Measurements from ENCODE around the gene MBP.

The MBP gene

DNA sequence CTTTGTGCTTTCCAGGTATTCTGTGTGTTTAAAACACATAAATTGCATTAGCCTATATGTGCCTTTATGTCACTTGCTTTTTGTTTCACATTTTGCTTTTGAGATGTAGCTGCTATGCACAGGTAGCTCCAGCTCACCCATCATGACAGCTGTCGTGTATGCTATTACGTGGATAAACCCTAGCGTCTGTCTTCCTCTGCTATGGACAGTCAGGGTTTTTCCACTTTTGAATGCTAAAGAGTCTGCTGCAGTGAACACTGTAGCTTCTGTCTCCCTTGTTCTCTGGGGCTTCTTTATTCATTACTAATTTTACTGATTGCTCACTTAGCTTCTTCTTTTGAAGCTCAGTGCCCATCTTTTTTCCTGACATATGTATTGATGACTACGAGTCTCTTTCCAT, 24.7 kb upstream of the MBP start:
- H3K18ac ChIP-seq (ENCODE audit: low read length): no peak overlapping the region
- H3K27me3 ChIP-seq (ENCODE audit: insufficient read depth, low read length, poor library complexity): no peaks in the 10 kb centered on the region
- no peak overlapping the region for H3K4me3 ChIP-seq (ENCODE audit: low read length)
- no peak for DNase-seq
- no peak overlapping the region for H4K5ac ChIP-seq (ENCODE audit: low read length)
- no peak overlapping the region for H2BK120ac ChIP-seq (ENCODE audit: low read depth, low read length)
- no peak overlapping the region for H3K23ac ChIP-seq (ENCODE audit: low read length)
- no peak overlapping the region for H4K8ac ChIP-seq (ENCODE audit: low read depth, low read length)
- no peak overlapping the region for H3K27ac ChIP-seq (ENCODE audit: low read depth, low read length)
- H3K4me1 ChIP-seq (ENCODE audit: control insufficient read depth, low read depth, low read length): peaks cover 4% of the 10 kb centered on the region
- no peak overlapping the region for H2BK5ac ChIP-seq (ENCODE audit: low read length)
- H3K56ac ChIP-seq (ENCODE audit: low read length): no peak overlapping the region
- no peak overlapping the region for H3K4ac ChIP-seq (ENCODE audit: low read depth, low read length)
- no peaks in the 10 kb centered on the region for H3K36me3 ChIP-seq (ENCODE audit: control insufficient read depth, insufficient read depth, low read length)
- no peak overlapping the region for H3K4me2 ChIP-seq (ENCODE audit: low read length)
- no peaks in the 10 kb centered on the region for H3K79me2 ChIP-seq (ENCODE audit: control insufficient read depth, insufficient read depth, low read length)
- H2BK15ac ChIP-seq (replicated peaks; ENCODE audit: low read depth): no peak overlapping the region
- no peaks in the 10 kb centered on the region for H3K79me1 ChIP-seq (ENCODE audit: low read length)
- H3K9ac ChIP-seq (ENCODE audit: low read length): no peak overlapping the region
- no peak overlapping the region for H2AK5ac ChIP-seq (ENCODE audit: low read length)
- no CpG with 5 or more reads among the region's 4 CpGs for WGBS (ENCODE audit: extremely low coverage, insufficient coverage, low lambda C conversion rate)

DNA sequence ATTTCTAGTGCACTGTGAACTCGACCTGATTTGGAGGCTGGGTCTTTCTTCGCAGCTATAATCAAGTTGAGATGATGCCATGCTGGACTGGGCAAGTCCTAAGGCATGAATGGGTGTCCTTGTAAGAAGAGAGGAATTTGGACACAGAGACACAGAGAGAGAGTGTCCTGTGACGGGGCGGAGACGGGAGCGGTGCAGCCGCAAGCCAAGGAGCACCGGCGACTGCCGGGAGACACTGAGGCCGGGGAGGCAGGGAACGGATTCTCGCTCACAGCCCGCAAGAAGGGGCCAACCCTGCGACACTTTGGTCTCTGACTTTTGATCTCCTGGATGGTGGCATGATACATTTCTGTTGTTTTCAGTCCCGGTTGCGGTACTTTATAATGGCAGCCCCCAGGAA, 22.4 kb upstream of the MBP start:
- Histone ChIP-seq H3K36me3 (ENCODE audit: control insufficient read depth, insufficient read depth, low read length) (no peaks in the 10 kb centered on the region), H3K27me3 (ENCODE audit: insufficient read depth, low read length, poor library complexity) (no peaks in the 10 kb centered on the region), H3K23ac (ENCODE audit: low read length) (no peak overlapping the region), H4K8ac (ENCODE audit: low read depth, low read length) (no peak overlapping the region), H3K4me2 (ENCODE audit: low read length) (no peak overlapping the region), H3K79me2 (ENCODE audit: control insufficient read depth, insufficient read depth, low read length) (no peaks in the 10 kb centered on the region), H3K27ac (ENCODE audit: low read depth, low read length) (no peak overlapping the region), H3K4ac (ENCODE audit: low read depth, low read length) (no peak overlapping the region), H2BK15ac (replicated peaks; ENCODE audit: low read depth) (no peak overlapping the region), H3K79me1 (ENCODE audit: low read length) (no peaks in the 10 kb centered on the region), H2BK5ac (ENCODE audit: low read length) (no peak overlapping the region), H3K56ac (ENCODE audit: low read length) (no peak overlapping the region), H3K4me1 (ENCODE audit: control insufficient read depth, low read depth, low read length) (no peaks in the 10 kb centered on the region), H2AK5ac (ENCODE audit: low read length) (no peak overlapping the region), H3K4me3 (ENCODE audit: low read length) (no peak overlapping the region), H4K5ac (ENCODE audit: low read length) (no peak overlapping the region), H3K18ac (ENCODE audit: low read length) (no peak overlapping the region), H3K9ac (ENCODE audit: low read length) (no peak overlapping the region), H2BK120ac (ENCODE audit: low read depth, low read length) (no peak overlapping the region)
- no CpG with 5 or more reads among the region's 17 CpGs for WGBS (ENCODE audit: extremely low coverage, insufficient coverage, low lambda C conversion rate)
- DNase-seq: no peak

GRCh38 chr18:77153404-77153803, 20.8 kb upstream of the MBP start:
- Histone ChIP-seq H3K4me3 (ENCODE audit: low read length) (no peak overlapping the region), H3K9ac (ENCODE audit: low read length) (no peak overlapping the region), H2BK120ac (ENCODE audit: low read depth, low read length) (no peak overlapping the region), H3K18ac (ENCODE audit: low read length) (no peak overlapping the region), H3K27ac (ENCODE audit: low read depth, low read length) (no peak overlapping the region), H3K4ac (ENCODE audit: low read depth, low read length) (no peak overlapping the region), H4K8ac (ENCODE audit: low read depth, low read length) (no peak overlapping the region), H2AK5ac (ENCODE audit: low read length) (no peak overlapping the region), H2BK5ac (ENCODE audit: low read length) (no peak overlapping the region), H3K36me3 (ENCODE audit: control insufficient read depth, insufficient read depth, low read length) (no peaks in the 10 kb centered on the region), H3K79me1 (ENCODE audit: low read length) (no peaks in the 10 kb centered on the region), H3K79me2 (ENCODE audit: control insufficient read depth, insufficient read depth, low read length) (no peaks in the 10 kb centered on the region), H4K5ac (ENCODE audit: low read length) (no peak overlapping the region), H3K56ac (ENCODE audit: low read length) (no peak overlapping the region), H3K27me3 (ENCODE audit: insufficient read depth, low read length, poor library complexity) (no peaks in the 10 kb centered on the region), H3K4me1 (ENCODE audit: control insufficient read depth, low read depth, low read length) (no peaks in the 10 kb centered on the region), H3K23ac (ENCODE audit: low read length) (no peak overlapping the region), H2BK15ac (replicated peaks; ENCODE audit: low read depth) (no peak overlapping the region), H3K4me2 (ENCODE audit: low read length) (no peak overlapping the region)
- no CpG with 5 or more reads among the region's 6 CpGs for WGBS (ENCODE audit: extremely low coverage, insufficient coverage, low lambda C conversion rate)
- no peak for DNase-seq

GRCh38 chr18:77151772-77152520, 19.4 kb upstream of the MBP start:
- WGBS (ENCODE audit: extremely low coverage, insufficient coverage, low lambda C conversion rate): no CpG with 5 or more reads among the region's 22 CpGs
- H3K23ac ChIP-seq (ENCODE audit: low read length): no peak overlapping the region
- DNase-seq: no peak
- no peak overlapping the region for H2BK120ac ChIP-seq (ENCODE audit: low read depth, low read length)
- no peak overlapping the region for H3K4me2 ChIP-seq (ENCODE audit: low read length)
- H3K79me1 ChIP-seq (ENCODE audit: low read length): no peaks in the 10 kb centered on the region
- no peaks in the 10 kb centered on the region for H3K79me2 ChIP-seq (ENCODE audit: control insufficient read depth, insufficient read depth, low read length)
- H3K4me3 ChIP-seq (ENCODE audit: low read length): no peak overlapping the region
- H3K9ac ChIP-seq (ENCODE audit: low read length): no peak overlapping the region
- H3K27ac ChIP-seq (ENCODE audit: low read depth, low read length): no peak overlapping the region
- H3K4me1 ChIP-seq (ENCODE audit: control insufficient read depth, low read depth, low read length): no peaks in the 10 kb centered on the region
- H4K5ac ChIP-seq (ENCODE audit: low read length): no peak overlapping the region
- H2AK5ac ChIP-seq (ENCODE audit: low read length): no peak overlapping the region
- no peak overlapping the region for H2BK15ac ChIP-seq (replicated peaks; ENCODE audit: low read depth)
- H3K36me3 ChIP-seq (ENCODE audit: control insufficient read depth, insufficient read depth, low read length): no peaks in the 10 kb centered on the region
- H3K18ac ChIP-seq (ENCODE audit: low read length): no peak overlapping the region
- no peaks in the 10 kb centered on the region for H3K27me3 ChIP-seq (ENCODE audit: insufficient read depth, low read length, poor library complexity)
- no peak overlapping the region for H3K56ac ChIP-seq (ENCODE audit: low read length)
- no peak overlapping the region for H4K8ac ChIP-seq (ENCODE audit: low read depth, low read length)
- no peak overlapping the region for H3K4ac ChIP-seq (ENCODE audit: low read depth, low read length)
- H2BK5ac ChIP-seq (ENCODE audit: low read length): no peak overlapping the region

DNA sequence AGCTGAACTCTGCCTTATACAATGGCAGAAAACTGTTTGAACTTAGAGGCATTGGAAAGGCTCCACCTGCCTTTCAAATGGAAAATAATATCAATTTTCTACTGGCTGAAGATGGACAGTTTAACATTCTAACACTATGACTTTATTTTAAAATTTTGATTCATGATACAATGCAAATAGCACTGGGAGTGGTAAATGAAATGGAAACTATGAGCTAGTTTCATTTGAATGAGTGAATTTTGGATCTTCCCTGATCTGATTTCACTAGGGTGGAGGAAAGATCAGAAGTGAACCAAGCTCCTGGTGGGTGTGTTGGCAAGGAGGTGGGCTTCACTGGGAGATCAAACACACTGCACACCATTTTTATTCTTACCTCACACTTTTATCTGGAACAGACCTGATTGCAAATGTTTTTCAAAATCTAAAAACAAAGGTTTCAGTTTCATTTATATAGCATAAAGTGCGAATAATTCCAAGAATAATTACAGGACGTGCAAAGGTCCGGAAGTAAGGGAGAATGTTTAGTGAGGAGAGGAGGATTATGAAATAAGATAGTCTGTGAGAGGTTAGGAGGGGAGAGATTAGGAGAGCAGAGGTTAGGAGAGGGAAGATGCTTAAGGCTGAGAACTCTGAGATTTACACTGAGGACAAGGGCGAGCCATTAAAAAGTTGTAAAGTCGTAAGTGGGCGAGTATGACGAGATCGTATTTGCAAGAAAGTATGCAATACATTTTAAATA, 18.6 kb upstream of the MBP start:
- no peak for DNase-seq
- H4K8ac ChIP-seq (ENCODE audit: low read depth, low read length): no peak overlapping the region
- no peak overlapping the region for H3K4me2 ChIP-seq (ENCODE audit: low read length)
- H3K56ac ChIP-seq (ENCODE audit: low read length): no peak overlapping the region
- H3K23ac ChIP-seq (ENCODE audit: low read length): no peak overlapping the region
- H2AK5ac ChIP-seq (ENCODE audit: low read length): no peak overlapping the region
- H2BK15ac ChIP-seq (replicated peaks; ENCODE audit: low read depth): no peak overlapping the region
- no peak overlapping the region for H2BK5ac ChIP-seq (ENCODE audit: low read length)
- H3K4ac ChIP-seq (ENCODE audit: low read depth, low read length): no peak overlapping the region
- no peak overlapping the region for H3K27ac ChIP-seq (ENCODE audit: low read depth, low read length)
- H3K18ac ChIP-seq (ENCODE audit: low read length): no peak overlapping the region
- no peaks in the 10 kb centered on the region for H3K79me2 ChIP-seq (ENCODE audit: control insufficient read depth, insufficient read depth, low read length)
- no peaks in the 10 kb centered on the region for H3K4me1 ChIP-seq (ENCODE audit: control insufficient read depth, low read depth, low read length)
- H3K9ac ChIP-seq (ENCODE audit: low read length): no peak overlapping the region
- no peaks in the 10 kb centered on the region for H3K36me3 ChIP-seq (ENCODE audit: control insufficient read depth, insufficient read depth, low read length)
- no peak overlapping the region for H2BK120ac ChIP-seq (ENCODE audit: low read depth, low read length)
- WGBS (ENCODE audit: extremely low coverage, insufficient coverage, low lambda C conversion rate): 100% methylated on average over 3 of the region's 8 CpGs
- no peak overlapping the region for H4K5ac ChIP-seq (ENCODE audit: low read length)
- H3K27me3 ChIP-seq (ENCODE audit: insufficient read depth, low read length, poor library complexity): no peaks in the 10 kb centered on the region
- no peak overlapping the region for H3K4me3 ChIP-seq (ENCODE audit: low read length)
- no peaks in the 10 kb centered on the region for H3K79me1 ChIP-seq (ENCODE audit: low read length)

All from mesendoderm (in vitro differentiated cells).